ENCODE data around the gene PEAK1. TPM values are rescaled to one million over a fixed set of nuclear protein-coding genes. Genes with fewer than 3 reads are reported as not detected.

The PEAK1 gene
- total RNA-seq, 1 experiment from 2014 or later = 13.8 TPM

- Histone ChIP-seq H3K4me3 (ENCODE audit: low read length) (no peak overlapping the region), H3K4me1 (ENCODE audit: insufficient read depth, low read length) (peaks cover 7% of the 10 kb centered on the region; the same call in 1 of the 2 replicates), H3K79me2 (ENCODE audit: low read length) (no peaks in the 10 kb centered on the region), H3K9me3 (ENCODE audit: low read length) (no peaks in the 10 kb centered on the region), H3K36me3 (ENCODE audit: low read depth, low read length) (no peaks in the 10 kb centered on the region), H4K20me1 (ENCODE audit: low read length) (no peaks in the 10 kb centered on the region), H2AFZ (ENCODE audit: low read length) (no peak overlapping the region), H3K27me3 (ENCODE audit: low read length) (no peaks in the 10 kb centered on the region), H3K4me2 (ENCODE audit: low read length) (no peak overlapping the region), H3K9ac (ENCODE audit: low read length) (no peak overlapping the region), H3F3A (ENCODE audit: low read length, unreplicated experiment) (no peaks in the 10 kb centered on the region), H3K27ac (ENCODE audit: low read length) (no peak overlapping the region), H3K9me2 (replicated peaks; ENCODE audit: low read length) (no peaks in the 10 kb centered on the region)
- CTCF ChIA-PET = no interaction called here
- POLR2A ChIA-PET (ENCODE audit: unreplicated experiment) = no interaction called here
- ATAC-seq (no peak), DNase-seq (no peak)
- no peak for TF ChIP-seq EZH2 (IDR thresholded peaks at IDR 0.05; ENCODE audit: low read length, unreplicated experiment)
- no peak for TF ChIP-seq CTCF (conservative IDR thresholded peaks at IDR 0.05; ENCODE audit: low read depth, low read length)
- TF ChIP-seq EZH2phosphoT487 (IDR thresholded peaks at IDR 0.05; ENCODE audit: borderline replicate concordance, low read length) = no peak
- intact Hi-C loops (cut with micrococcal nuclease) = no loop called here
- BruUV-seq (replicated peaks) = no TSS peak
Observed at GRCh38 chr15:77373441-77373840, 46.5 kb downstream of the PEAK1 start.

- DNase-seq (no peak), ATAC-seq (no peak)
- Histone ChIP-seq H4K20me1 (ENCODE audit: low read length) (no peaks in the 10 kb centered on the region), H3K4me3 (ENCODE audit: low read length) (no peak overlapping the region), H3K4me1 (ENCODE audit: insufficient read depth, low read length) (peaks cover 5% of the 10 kb centered on the region; the same call in 1 of the 2 replicates), H3K9me3 (ENCODE audit: low read length) (no peaks in the 10 kb centered on the region), H3K4me2 (ENCODE audit: low read length) (no peak overlapping the region), H3K9me2 (replicated peaks; ENCODE audit: low read length) (no peaks in the 10 kb centered on the region), H3F3A (ENCODE audit: low read length, unreplicated experiment) (no peaks in the 10 kb centered on the region), H3K9ac (ENCODE audit: low read length) (no peak overlapping the region), H3K27ac (ENCODE audit: low read length) (no peak overlapping the region), H3K27me3 (ENCODE audit: low read length) (no peaks in the 10 kb centered on the region), H3K36me3 (ENCODE audit: low read depth, low read length) (no peaks in the 10 kb centered on the region), H3K79me2 (ENCODE audit: low read length) (no peaks in the 10 kb centered on the region), H2AFZ (ENCODE audit: low read length) (no peak overlapping the region)
- BruUV-seq (replicated peaks) = no TSS peak
- ChIA-PET CTCF (interaction anchor here (0.5 kb wide), 1 partner anchor 185 kb away, joined by 7 read pairs; no protein-coding TSS in a partner anchor), POLR2A (ENCODE audit: unreplicated experiment) (no interaction called here)
- intact Hi-C loops (cut with micrococcal nuclease) = no loop called here
- no peak for TF ChIP-seq EZH2 (IDR thresholded peaks at IDR 0.05; ENCODE audit: low read length, unreplicated experiment)
- no peak for TF ChIP-seq EZH2phosphoT487 (IDR thresholded peaks at IDR 0.05; ENCODE audit: borderline replicate concordance, low read length)
- no peak for TF ChIP-seq CTCF (conservative IDR thresholded peaks at IDR 0.05; ENCODE audit: low read depth, low read length)
Observed at GRCh38 chr15:77371850-77372563, 47.9 kb downstream of the PEAK1 start.

GRCh38 chr15:77370580-77370979 lies 49.3 kb downstream of the PEAK1 start:
- no peak overlapping the region for H2AFZ ChIP-seq (ENCODE audit: low read length)
- ChIA-PET POLR2A (ENCODE audit: unreplicated experiment) (no interaction called here), CTCF (no interaction called here)
- H3K9me3 ChIP-seq (ENCODE audit: low read length) = no peaks in the 10 kb centered on the region
- H3K36me3 ChIP-seq (ENCODE audit: low read depth, low read length) = no peaks in the 10 kb centered on the region
- no TSS peak for BruUV-seq (replicated peaks)
- DNase-seq (no peak), ATAC-seq (no peak)
- no peaks in the 10 kb centered on the region for H3K79me2 ChIP-seq (ENCODE audit: low read length)
- H3K27me3 ChIP-seq (ENCODE audit: low read length) = no peaks in the 10 kb centered on the region
- intact Hi-C loops (cut with micrococcal nuclease) = no loop called here
- TF ChIP-seq EZH2 (IDR thresholded peaks at IDR 0.05; ENCODE audit: low read length, unreplicated experiment) (no peak), CTCF (conservative IDR thresholded peaks at IDR 0.05; ENCODE audit: low read depth, low read length) (no peak), EZH2phosphoT487 (IDR thresholded peaks at IDR 0.05; ENCODE audit: borderline replicate concordance, low read length) (no peak)
- no peaks in the 10 kb centered on the region for H3K9me2 ChIP-seq (replicated peaks; ENCODE audit: low read length)
- H3K4me2 ChIP-seq (ENCODE audit: low read length) = no peak overlapping the region
- no peaks in the 10 kb centered on the region for H3F3A ChIP-seq (ENCODE audit: low read length, unreplicated experiment)
- H3K4me3 ChIP-seq (ENCODE audit: low read length) = no peak overlapping the region
- no peaks in the 10 kb centered on the region for H3K4me1 ChIP-seq (ENCODE audit: insufficient read depth, low read length)
- no peak overlapping the region for H3K9ac ChIP-seq (ENCODE audit: low read length)
- no peak overlapping the region for H3K27ac ChIP-seq (ENCODE audit: low read length)
- no peaks in the 10 kb centered on the region for H4K20me1 ChIP-seq (ENCODE audit: low read length)

Data from PC-3 (cell line).